ENCODE results near the gene SYNM.

The SYNM gene

DNA sequence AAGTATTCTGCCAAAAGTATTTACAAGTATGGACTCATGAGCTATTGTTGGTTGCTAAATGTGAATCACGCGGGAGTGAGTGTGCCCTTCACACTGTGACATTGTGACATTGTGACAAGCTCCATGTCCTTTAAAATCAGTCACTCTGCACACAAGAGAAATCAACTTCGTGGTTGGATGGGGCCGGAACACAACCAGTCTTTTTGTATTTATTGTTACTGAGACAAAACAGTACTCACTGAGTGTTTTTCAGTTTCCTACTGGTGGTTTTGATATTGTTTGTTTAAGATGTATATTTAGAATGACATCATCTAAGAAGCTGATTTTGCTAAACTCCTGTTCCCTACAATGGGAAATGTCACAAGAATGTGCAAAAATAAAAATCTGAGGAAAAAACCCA, 30.3 kb downstream of the SYNM start:
- FAIRE-seq: no peak
- no peak for DNase-seq (ENCODE audit: insufficient read length, low spot score)

DNA sequence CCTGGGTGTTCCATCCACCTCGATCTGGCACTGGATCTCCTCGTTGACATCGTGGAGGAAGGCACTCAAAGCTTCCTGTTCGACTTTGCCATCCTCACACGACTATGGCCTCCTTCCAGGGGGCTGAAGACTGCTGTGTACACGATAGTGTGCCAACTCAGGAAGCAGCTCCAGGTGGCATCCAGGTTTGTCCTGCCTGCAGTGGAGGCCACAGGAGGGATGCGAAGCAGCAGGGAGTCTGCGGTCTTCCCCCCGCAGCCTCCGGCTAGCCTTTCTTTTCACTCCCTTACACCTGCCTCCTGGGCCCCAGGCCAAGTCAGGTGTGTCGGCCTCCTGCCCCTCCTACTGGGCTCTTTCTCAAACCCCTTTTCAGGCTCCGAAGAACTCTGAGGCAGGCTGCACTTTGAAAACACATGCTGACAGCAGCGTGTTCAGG, 32.2 kb downstream of the SYNM start:
- DNase-seq (ENCODE audit: insufficient read length, low spot score) (no peak), FAIRE-seq (no peak)

DNA sequence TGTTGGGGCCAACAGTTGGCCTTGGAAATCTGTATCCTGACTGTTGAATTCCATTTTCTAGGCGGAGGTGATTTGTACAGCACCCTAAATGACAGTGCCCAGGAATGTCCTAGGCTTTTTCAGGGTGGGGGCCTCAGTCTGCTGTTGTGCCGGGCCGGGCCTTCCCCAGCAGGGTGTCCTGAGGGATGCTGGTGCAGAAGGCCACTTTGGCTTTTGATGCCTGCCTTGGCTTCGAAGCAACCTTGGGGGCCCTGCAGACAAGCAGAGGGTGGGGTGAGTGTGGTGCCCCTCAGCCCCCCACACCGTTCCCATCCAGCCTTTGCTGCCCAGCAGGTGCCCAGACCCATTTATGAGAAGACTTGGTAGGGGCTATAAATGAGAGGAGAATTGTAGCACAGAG, 33.0 kb downstream of the SYNM start:
- FAIRE-seq: no peak
- DNase-seq (ENCODE audit: insufficient read length, low spot score): no peak

DNA sequence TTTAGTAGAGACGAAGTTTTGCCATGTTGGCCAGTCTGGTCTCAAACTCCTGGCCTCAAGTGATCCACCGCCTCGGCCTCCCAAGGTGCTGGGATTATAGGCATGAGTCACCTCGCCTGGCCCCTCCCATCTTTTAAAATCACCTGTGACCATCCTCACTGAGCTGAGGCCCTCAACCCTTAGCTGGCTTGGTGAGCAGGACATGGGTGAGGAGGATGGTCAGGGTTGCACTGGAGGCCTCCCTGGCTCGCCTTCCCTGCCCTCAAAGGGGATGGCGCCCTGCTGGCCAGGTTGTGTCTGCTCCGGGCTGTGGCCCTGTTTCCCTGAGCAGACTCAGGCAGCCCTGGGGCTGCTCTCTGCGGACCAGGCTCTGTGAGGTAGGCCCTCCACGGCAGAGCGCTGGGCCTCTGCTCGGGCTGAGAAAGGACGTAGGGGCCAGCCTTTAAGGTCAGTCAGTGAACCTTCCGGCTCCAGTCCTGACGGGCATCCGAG, 33.7 kb downstream of the SYNM start:
- no peak for DNase-seq (ENCODE audit: insufficient read length, low spot score)
- FAIRE-seq: no peak

DNA sequence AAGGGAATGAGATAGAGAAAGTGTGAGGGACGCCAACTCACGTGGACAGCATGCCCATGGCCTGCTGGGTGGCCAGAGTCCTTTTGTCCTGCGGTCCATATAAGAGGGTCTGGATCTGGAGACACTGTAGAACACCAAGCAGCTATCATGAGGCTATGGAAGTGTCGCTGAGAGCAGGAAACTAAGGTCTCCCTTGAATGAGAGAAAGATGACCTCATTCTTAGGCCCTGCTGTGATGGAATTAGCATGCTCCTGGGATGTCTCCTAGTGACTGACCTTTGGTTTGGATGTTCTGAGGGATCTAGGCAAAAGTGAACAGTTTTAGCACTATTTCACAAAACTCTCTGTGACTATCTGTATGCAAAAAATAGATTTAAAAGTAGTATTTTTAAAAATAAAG, 34.4 kb downstream of the SYNM start:
- no peak for FAIRE-seq
- no peak for DNase-seq (ENCODE audit: insufficient read length, low spot score)

DNA sequence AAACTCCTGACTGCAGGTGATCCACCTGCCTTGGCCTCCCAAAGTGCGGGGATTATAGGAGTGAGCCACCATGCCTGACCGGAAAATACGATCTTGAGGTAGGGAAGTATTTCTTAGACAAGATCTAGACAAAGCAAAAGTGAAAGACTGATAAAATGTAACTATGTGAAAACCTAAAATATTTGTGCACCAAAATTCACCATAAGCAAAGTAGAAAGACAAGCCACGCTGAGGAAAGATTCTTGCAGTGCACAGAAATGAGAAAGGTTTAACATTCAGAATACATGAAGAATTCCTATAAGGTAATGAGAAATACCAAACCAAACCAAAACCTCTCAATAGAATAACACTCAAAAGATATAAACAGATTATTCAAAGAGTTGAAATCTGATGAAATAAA, 35.7 kb downstream of the SYNM start:
- no peak for FAIRE-seq

DNA sequence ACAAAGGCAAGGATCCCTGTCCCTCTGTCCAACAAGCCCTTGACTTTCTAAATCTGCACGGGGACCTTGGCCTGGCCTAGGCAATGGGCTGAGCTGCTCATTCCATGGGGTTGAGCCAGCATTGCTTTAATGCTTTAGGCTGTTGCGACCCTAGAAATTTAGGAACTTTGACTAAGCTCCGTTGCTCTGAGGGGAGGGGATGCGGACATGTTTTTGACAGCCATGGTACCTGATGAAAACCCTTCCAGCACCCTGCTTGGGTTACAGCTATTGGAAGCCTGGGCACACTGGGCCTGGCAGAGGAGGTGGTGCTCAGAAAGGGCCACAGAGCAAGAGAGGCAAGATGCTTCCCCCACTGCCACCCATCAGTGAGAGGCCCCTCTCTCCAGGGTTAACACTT, 37.1 kb downstream of the SYNM start:
- DNase-seq (ENCODE audit: insufficient read length, low spot score) (no peak), FAIRE-seq (no peak)

More for the DNA sequence above, 35.7 kb downstream of the SYNM start:
- DNase-seq (ENCODE audit: insufficient read length, low spot score): no peak

DNA sequence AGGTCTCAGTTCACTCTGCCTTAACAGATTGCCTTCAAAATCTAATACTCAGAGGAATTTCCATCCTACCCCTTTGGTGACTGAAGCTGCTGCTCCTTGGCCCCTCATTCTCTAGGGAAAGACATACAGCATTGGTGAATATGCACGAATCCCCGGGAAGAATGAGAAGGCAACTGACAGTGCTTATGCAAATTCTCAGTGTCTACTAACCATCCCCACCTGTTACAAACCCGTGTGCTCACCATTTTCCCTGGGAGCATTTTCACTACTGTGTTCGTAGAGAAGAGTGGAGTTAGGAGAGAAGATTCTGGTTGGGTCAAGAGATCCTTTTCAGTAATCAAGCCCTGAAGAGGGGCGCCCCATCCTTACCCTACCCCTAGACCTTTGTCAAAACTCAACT, 37.7 kb downstream of the SYNM start:
- DNase-seq (ENCODE audit: insufficient read length, low spot score) (no peak), FAIRE-seq (no peak)

DNA sequence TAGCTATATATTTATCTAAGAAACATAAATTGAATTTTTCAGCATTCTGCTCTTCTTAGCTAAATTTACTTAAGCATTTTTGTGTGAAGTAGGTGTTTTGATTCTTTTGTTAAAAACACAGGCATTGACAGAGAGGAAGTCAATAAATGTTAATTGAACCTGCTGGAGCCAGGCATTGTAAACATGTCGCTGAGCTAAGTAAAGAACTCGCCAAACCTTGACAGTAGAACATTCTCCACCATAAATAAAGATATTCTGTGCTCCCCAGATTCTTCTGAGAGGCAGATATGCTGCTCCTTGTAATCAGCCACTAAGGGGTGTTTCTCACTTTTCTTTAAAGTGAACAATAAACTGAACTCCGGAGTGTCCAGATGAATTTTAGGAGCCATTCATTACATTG, 38.4 kb downstream of the SYNM start:
- DNase-seq (ENCODE audit: insufficient read length, low spot score) (no peak), FAIRE-seq (no peak)

DNA sequence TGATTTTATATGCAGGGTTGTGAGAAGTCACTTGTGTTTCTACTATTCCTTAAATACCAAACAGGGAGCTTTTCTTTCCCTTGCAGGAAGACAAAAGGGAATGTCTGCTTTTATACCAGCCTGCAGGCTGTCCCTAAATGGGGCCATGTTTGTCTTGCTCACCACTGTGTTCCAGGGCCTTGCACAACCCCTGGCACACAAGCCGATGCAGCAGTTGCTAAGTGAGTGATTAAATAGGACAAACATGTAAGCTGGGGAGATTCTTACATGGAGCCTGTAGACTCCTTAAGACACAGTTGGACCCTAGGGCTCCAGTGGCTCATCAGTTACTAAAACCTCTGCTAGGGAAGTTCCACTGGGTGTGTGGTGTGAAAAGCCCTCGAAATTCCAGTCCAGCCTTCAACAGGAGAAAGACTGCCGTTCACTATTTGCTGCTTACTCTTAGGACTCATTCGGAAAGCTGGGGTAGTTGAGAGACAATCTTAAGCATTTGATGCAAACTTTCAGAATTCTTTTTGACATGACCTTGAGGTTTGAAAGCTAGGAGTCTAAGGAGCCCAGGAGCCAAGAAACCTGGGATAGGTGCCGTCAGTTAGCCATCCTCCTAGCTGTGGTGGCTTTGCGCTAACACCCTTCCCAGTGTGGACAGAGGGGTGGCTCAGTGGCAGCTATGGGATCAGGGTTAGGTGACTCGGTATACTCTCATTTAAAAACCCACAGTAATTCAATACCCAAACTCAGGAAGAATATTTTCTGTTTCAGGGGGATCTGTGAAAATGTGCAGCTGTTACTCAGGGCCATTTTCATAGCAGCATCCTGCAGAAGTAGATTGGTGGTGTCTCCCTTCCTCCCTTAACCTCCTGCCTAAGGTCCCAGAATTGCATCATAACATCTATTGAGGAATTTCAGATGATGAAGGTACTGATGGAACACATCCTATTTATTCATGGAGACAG, 39.1 kb downstream of the SYNM start:
- no peak for FAIRE-seq
- DNase-seq (ENCODE audit: insufficient read length, low spot score): no peak

DNA sequence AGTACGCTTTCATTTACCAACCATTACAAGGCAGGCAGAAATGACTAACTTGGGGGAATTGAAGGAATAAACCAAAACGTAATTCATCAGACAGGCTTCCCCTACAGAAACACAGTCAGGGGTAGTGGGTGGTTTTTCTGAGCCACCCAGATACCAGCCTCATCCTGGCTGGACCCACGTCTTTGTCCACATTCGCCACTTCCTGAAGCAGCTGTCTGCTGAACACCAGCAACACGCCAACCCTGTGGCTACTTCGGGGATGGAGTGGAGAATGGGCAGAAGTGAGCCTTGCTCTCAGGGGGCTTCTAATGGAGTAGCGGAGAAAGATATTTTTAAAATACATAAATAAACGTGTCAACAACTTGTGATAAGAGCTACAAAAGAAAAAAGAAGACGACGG, 40.1 kb downstream of the SYNM start:
- FAIRE-seq: no peak

DNA sequence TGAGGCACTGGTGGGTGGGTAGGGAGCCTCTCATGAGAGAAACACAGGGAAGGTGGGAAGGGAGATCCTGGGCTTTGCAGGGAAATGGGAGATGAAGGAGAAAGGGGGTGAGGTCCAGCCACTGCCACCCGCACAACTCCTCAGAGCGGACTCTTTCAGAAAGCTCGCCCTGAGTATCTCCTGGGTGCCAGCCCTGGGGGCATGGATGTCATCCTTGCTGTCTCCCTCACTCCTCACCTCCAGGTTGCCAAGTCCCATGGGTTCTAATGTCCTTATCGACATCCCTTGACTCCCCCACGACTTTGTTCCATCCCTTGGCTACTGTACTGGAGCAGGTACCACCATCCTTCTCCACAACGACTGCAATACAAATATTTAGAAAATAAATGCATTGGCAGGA, 40.9 kb downstream of the SYNM start:
- FAIRE-seq: no peak
- DNase-seq (ENCODE audit: insufficient read length, low spot score): no peak

More for the DNA sequence above, 40.1 kb downstream of the SYNM start:
- DNase-seq (ENCODE audit: insufficient read length, low spot score): no peak

DNA sequence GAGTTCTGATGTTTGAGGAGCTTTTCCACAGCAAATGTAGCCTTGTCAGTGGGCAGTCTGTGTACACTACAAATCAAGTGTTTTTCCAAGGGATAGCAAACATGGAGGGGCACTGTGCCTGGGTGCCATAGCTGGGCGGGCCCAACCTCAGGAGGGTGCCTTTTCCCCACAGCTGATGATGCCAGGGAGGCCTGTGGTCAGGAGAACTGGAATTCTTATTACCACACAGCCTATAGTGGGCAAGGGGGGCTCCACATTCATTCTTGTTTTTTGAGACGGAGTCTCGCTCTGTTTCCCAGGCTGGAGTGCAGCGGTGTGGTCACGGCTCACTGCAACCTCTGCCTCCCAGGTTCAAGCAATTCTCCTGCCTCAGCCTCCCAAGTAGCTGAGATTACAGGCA, 41.8 kb downstream of the SYNM start:
- FAIRE-seq (no peak), DNase-seq (ENCODE audit: insufficient read length, low spot score) (no peak)

DNA sequence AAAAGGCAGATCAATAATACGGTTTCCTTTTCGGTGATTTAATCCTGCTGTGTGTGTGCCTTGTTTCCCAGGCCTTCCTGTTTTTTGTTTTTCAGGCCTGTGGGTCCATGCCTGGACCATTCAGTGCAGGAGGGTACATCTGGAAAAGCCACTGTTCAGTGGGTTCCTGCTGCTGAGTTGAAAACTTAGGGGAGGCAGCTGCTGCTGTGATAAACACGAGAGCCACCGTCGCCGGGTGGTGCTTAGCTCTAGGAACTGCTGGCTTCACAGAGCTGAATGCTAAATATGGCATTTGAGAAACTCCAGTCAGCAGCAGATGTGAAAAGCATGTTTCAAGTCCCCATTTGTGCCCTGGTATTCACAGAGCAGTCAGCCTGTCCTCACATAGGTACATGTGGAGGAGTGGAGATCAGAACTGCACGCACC, 44.0 kb downstream of the SYNM start:
- FAIRE-seq (no peak), DNase-seq (ENCODE audit: insufficient read length, low spot score) (no peak)

DNA sequence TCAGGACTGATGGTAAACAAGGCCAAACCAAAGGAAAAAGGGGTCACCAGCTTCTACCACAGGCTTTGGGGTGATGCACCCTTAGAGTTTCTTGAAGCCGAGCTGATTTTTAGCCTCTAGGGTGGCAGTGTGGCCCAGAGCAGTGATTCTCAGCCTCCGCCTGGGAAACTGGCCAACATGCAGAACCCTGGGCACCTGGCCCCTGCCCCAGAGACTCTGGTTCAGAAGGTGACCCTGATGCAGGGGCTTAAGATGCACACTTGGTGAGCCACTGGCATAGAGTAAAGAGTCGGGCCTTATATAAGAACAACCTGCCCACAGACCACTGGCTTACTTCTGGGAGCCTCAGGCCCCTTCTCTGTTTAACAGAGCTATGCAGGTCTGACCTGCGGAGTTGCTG, 44.5 kb downstream of the SYNM start:
- DNase-seq (ENCODE audit: insufficient read length, low spot score) (no peak), FAIRE-seq (no peak)

DNA sequence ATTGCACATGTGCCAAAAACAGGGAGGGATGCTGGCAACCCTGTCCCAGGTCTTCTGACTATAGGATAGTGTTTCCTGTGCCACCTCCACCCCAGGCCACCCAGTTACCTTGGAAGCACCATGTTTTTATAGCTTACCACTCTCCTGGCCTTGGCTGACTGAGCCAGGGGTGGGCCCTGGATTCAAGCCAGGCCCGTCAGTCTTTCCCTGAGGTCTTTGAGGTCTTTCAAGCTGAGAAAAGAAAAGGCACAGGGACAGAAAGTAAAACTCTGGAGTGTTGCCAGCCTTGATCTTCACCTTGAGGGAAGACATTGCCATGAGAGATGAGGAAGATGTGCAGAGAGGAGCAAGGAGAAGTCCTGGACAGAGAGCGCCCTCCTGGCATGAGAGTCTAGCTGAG, 46.3 kb downstream of the SYNM start:
- FAIRE-seq (no peak), DNase-seq (ENCODE audit: insufficient read length, low spot score) (no peak)

DNA sequence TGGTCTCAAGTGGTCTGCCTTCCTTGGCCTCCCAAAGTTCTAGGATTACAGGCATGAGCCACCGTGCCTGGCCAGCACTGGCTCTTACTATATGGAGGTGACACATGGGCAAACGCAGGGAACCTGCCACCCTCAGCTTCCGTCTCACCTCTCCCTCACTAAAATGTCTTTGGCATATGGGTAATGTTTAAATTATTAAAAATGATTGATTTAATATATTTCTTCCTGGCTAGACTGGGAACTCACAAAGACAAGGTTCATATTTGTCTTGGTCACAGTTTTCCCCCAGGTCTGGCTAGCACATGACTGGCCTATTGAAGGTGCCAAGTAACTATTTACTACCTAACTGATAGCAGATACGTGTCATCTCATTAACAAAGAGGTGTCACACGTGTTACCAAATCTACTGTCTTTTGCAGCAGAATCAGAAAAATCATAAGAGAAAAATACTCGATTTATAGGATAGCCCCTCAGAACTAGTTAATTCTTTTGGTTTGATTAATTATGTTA, 48.2 kb downstream of the SYNM start:
- FAIRE-seq (no peak), DNase-seq (ENCODE audit: insufficient read length, low spot score) (no peak)

DNA sequence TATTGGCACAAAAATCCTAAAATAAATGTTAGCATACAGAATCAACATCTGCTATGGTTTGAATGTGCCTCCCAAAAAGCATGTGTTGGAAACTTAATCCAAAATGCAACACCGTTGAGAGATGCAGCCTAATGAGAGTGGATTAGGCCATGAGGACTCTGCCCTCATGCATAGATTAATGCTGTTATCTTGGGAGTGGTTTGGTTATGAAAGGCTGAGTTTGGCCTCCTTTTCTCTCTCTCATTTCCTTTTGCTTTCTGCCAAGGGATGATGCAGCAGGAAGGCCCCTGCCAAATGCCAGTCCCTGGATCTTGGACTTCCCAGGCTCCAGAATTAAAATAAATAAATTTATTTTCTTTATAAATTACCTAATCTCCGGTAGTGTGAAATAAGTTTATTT, 49.4 kb downstream of the SYNM start:
- no peak for FAIRE-seq

DNA sequence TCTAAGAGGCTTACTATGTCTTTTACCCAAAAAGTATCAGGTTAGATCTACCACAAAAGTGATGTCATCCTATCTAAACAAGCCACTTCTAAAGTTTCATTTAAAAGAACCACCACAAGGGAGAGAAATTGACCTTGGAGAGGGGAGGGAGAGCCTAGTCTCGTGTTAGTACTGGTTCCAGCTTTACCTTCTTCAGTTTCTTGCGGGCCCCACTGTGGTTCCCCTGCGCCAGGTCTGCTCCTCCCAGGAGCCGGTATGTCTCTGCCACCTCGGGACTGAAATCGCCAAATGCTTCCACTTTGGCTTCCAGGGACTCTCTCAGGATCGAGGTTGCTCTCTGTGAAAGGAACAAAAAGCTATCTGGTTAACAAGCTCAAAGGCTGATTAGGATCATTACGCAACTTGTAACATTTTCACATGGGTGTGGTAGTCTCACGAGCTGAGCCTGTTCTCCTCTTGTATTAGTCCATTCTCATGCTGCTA, 51.1 kb downstream of the SYNM start:
- DNase-seq (ENCODE audit: insufficient read length, low spot score) (peak; percentile 10), FAIRE-seq (no peak)

More for the DNA sequence above, 49.4 kb downstream of the SYNM start:
- no peak for DNase-seq (ENCODE audit: insufficient read length, low spot score)

DNA sequence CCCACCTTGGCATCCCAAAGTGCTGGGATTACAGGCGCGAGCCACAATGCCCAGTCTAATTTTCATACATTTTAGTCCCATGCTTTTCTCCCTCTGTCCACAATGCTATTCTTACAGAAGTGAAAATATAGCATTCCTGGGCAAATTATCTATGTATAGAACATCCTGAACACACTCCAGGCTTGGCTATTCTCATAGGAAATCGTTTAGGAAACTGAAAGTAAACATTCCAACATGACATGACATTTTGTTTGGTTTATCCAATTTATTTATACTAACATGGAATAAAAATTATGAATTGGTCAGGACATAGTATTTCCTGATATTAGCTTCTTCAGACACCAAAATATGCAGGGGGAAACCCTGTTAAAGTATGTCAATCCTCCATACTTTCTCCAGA, 52.6 kb downstream of the SYNM start:
- FAIRE-seq: no peak
- no peak for DNase-seq (ENCODE audit: insufficient read length, low spot score)

DNA sequence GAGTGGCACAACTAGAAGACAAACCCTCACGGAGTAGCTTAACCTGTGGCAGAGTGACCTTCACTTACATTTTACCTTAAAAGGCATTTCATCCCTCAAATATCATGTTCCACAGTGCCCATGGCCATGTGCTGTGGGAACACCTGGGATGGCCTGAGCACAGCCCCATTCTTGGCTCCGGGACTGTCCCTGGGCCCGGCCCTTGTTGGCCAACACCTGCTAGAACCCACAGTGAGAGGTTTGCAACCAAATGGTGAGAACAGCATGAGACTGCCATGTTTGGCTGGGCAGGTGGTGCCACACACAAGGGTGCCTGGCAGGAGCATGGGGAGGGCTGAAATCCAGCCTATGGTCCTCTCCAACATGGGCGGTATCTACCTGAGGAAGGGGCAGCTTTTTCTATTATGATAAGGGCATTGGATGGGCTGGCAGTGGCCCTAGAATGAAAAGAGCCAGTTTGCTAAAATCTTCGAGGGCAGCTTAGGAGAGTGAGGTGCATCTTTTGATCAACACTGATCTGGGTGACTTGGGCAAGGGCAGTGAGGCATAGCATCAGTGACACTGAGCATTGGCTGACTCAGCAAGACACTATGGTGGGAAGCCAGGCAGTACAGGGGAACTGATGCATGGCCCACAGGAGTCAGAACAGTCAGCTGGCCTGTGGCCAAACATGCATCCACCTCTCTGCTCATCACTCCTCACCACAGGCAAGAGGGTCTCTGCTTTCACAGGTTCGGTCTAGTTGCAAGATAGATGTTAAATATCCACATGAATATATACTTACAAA, 53.9 kb downstream of the SYNM start:
- DNase-seq (ENCODE audit: insufficient read length, low spot score) (no peak), FAIRE-seq (no peak)

Data from HTR-8/SVneo (cell line).